Diencephalon (tissue), 1 donor: ENCODE measurements around the gene NFX1. TPM values are rescaled to one million over a fixed set of nuclear protein-coding genes. Genes with fewer than 3 reads are reported as not detected.

Experiments
- small RNA-seq: library from RNA; depleted of rRNA; stranded (forward); fragments of <200 nt; gene quantifications from one replicate; pipeline ENCODE3, GENCODE V24; 2014
- total RNA-seq: library from RNA; depleted of rRNA; stranded (reverse); fragments of >200 nt; gene quantifications from one replicate; pipeline ENCODE4 v1.2.3, GENCODE V29; 2014

Gene NFX1
- total RNA-seq = 21.2 TPM

GRCh38 chr9:33290247-33291030 is at the start of gene NFX1:
TSS of gene NFX1 (plus strand) at chr9:33290516. CDS start at chr9:33290573, 57 bp downstream.

GRCh38 chr9:33264473-33265177 is 25.7 kb upstream of the NFX1 start, which contains the start of the genes BAG1 and CHMP5:
TSS of gene BAG1 (minus strand) at chr9:33264708.
TSS of gene CHMP5 (plus strand) at chr9:33265049. CDS start at chr9:33265079, 30 bp downstream.

GRCh38 chr9:33402371-33402770 is 112.1 kb downstream of the NFX1 start, which contains the start of gene AQP7:
TSS of gene AQP7 (minus strand) at chr9:33402568. CDS start at chr9:33401262, 1,306 bp downstream.

Small RNA genes within 50 kb of the gene (small RNA-seq; reads per million reads assigned to genes)
- not detected for gene RF00019

Other genes with a start within 250 kb of the NFX1 start
- 45.7 TPM for gene SMU1, start 213.8 kb upstream of the NFX1 start, total RNA-seq
- 1.8 TPM for gene B4GALT1, start 123.2 kb upstream of the NFX1 start, total RNA-seq
- gene SPINK4, start 50.3 kb upstream of the NFX1 start, total RNA-seq = not detected
- 42.2 TPM for gene BAG1, start 25.8 kb upstream of the NFX1 start, total RNA-seq
- 101 TPM for gene CHMP5, start 25.5 kb upstream of the NFX1 start, total RNA-seq
- gene AQP7, start 112.1 kb downstream of the NFX1 start, total RNA-seq = not detected
- 0.23 TPM for gene AQP3, start 157.1 kb downstream of the NFX1 start, total RNA-seq
- gene NOL6, start 183.4 kb downstream of the NFX1 start, total RNA-seq = 14.5 TPM
- 5.5 TPM for gene ANKRD18B, start 233.7 kb downstream of the NFX1 start, total RNA-seq